Muscle layer of colon (tissue), 2 donors: Measurements from ENCODE around the gene NRL.
"Not testable (repeated sequence)": the region's sequence is repeated elsewhere in the genome, so short reads cannot be mapped to it uniquely, and the experiment has no call there.

Experiments
- H3K27ac ChIP-seq: one replicate; pipeline ENCODE4 v1.7.0; 2013; ENCODE audit warnings: low read depth, mild to moderate bottlenecking, low read length, moderate library complexity
- H3K27me3 ChIP-seq, 2 donors: one replicate each; pipeline ENCODE4 v1.7.0; 2013; ENCODE audit warnings: low read length in 2 of 2, mild to moderate bottlenecking in 2 of 2; ENCODE audit not compliant: insufficient read depth in 2 of 2, control insufficient read depth in 1 of 2
- H3K36me3 ChIP-seq: one replicate; pipeline ENCODE4 v1.7.0; 2013; ENCODE audit warnings: mild to moderate bottlenecking, low read length; ENCODE audit not compliant: insufficient read depth
- H3K4me1 ChIP-seq: one replicate; pipeline ENCODE4 v1.7.0; 2013; ENCODE audit warnings: mild to moderate bottlenecking, low read length; ENCODE audit not compliant: insufficient read depth
- H3K4me3 ChIP-seq, 2 donors: one replicate each; pipeline ENCODE4 v1.7.0; 2013; ENCODE audit warnings: low read length in 2 of 2, low read depth in 1 of 2, mild to moderate bottlenecking in 1 of 2, moderate library complexity in 1 of 2
- H3K9ac ChIP-seq: one replicate; pipeline ENCODE4 v1.7.0; 2013; ENCODE audit warnings: low read length
- H3K9me3 ChIP-seq: one replicate; pipeline ENCODE4 v1.7.0; 2013; ENCODE audit warnings: mild to moderate bottlenecking, low read length
- donor health status: abdominal sarcoma.
- donor health status: Adenocarcinoma of cecum.

Gene NRL

DNA sequence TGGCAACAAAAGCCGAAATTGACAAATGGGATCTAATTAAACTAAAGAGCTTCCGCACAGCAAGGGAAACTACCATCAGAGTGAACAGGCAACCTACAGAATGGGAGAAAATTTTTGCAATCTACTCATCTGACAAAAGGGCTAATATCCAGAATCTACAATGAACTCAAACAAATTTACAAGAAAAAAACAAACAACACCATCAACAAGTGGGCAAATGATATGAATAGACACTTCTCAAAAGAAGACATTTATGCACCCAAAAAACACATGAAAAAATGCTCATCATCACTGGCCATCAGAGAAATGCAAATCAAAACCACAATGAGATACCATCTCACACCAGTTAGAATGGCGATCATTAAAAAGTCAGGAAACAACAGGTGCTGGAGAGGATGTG, 85.1 kb downstream of the NRL start:
- not testable (repeated sequence) for H3K4me3 ChIP-seq, H3K9me3 ChIP-seq, H3K36me3 ChIP-seq

More for the DNA sequence above, 85.1 kb downstream of the NRL start:
- not testable (repeated sequence) for H3K9ac ChIP-seq, H3K27me3 ChIP-seq, H3K4me1 ChIP-seq, H3K27ac ChIP-seq
